ENCODE data around the gene FAM222A.

The FAM222A gene

DNA sequence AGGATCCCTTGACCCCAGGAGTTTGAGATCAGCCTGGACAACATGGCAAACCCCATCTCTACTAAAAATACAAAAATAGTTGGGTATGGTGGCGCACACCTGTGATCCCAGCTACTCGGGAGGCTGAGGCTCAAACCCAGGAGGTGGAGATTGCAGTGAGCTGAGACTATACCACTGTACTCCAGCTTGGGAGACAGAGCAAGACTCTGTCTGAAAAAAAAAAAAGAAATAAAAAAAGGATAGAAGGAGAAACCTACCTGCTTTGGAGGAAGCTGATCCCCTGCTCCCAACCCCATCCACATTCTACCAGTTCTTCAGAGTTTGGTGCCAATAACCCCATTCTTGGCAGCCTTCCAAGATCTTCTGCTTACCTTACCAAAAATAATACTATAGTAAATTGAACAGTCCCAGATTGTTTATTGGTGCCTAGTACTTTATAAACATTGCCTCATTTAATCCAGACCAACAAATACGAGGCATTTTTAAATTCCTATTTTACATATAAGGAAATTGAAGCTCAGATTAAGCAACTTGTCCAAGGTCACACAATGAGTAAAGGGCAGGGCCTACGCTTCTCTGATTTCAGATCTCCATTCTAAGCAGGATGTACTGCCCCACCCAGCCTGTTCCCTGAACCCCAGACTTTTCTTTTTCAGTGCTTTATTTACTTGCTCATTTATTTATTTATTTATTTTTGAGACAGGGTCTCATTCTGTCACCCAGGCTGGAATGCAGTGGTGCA is 33.2 kb upstream of the FAM222A start:
- no CpG with 5 or more reads among the region's 4 CpGs for WGBS (ENCODE audit: extremely low coverage, insufficient coverage, low lambda C conversion rate)
- Histone ChIP-seq H3K23ac (ENCODE audit: low read length) (no peak overlapping the region), H3K79me2 (ENCODE audit: control insufficient read depth, insufficient read depth, low read length) (no peaks in the 10 kb centered on the region), H2AK5ac (ENCODE audit: low read length) (no peak overlapping the region), H3K18ac (ENCODE audit: low read length) (no peak overlapping the region), H2BK5ac (ENCODE audit: low read length) (no peak overlapping the region), H3K36me3 (ENCODE audit: control insufficient read depth, insufficient read depth, low read length) (no peaks in the 10 kb centered on the region), H4K8ac (ENCODE audit: low read depth, low read length) (no peak overlapping the region), H3K4ac (ENCODE audit: low read depth, low read length) (no peak overlapping the region), H3K4me3 (ENCODE audit: low read length) (no peak overlapping the region), H2BK15ac (replicated peaks; ENCODE audit: low read depth) (no peak overlapping the region), H2BK120ac (ENCODE audit: low read depth, low read length) (no peak overlapping the region), H3K9ac (ENCODE audit: low read length) (no peak overlapping the region), H3K27me3 (ENCODE audit: insufficient read depth, low read length, poor library complexity) (no peaks in the 10 kb centered on the region), H3K79me1 (ENCODE audit: low read length) (no peaks in the 10 kb centered on the region), H3K27ac (ENCODE audit: low read depth, low read length) (no peak overlapping the region), H4K5ac (ENCODE audit: low read length) (no peak overlapping the region), H3K4me2 (ENCODE audit: low read length) (no peak overlapping the region), H3K4me1 (ENCODE audit: control insufficient read depth, low read depth, low read length) (peaks cover 7% of the 10 kb centered on the region), H3K56ac (ENCODE audit: low read length) (no peak overlapping the region)
- DNase-seq = no peak

DNA sequence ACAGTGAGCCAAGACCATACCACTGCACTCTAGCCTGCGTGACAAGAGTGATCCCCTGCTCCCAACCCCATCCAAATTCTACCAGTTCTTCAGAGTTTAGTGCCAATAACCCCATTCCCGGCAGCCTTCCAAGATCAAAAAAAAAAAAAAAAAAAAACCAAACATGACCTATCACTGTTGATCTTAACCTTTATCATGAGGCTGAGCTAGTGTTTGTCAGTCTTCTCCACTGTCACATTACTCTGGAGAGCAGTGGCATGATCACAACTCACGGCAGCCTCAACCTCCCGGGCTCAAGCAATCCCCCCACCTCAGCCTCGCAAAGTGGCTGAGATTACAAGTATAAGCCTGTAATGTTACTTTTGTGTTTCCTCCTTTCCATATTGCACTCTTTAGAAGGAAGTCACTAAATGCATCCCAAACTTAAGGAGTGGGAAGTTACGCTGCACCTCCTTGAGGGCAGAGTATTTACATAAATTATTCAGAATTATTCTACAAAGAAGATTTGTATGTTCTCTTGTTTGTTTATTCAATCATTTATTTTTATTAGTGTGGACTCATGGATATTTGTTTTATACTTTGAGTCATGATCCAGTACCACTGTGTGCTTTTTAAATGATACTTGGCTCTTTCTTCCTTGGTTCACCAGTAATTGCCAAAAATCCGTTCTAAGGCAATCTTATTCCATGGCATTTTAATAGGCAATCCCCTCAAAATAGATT is 31.5 kb upstream of the FAM222A start:
- no peak overlapping the region for H3K4me3 ChIP-seq (ENCODE audit: low read length)
- H3K27ac ChIP-seq (ENCODE audit: low read depth, low read length) = no peak overlapping the region
- no peak overlapping the region for H3K4me2 ChIP-seq (ENCODE audit: low read length)
- H3K23ac ChIP-seq (ENCODE audit: low read length) = no peak overlapping the region
- no peaks in the 10 kb centered on the region for H3K79me1 ChIP-seq (ENCODE audit: low read length)
- H2BK120ac ChIP-seq (ENCODE audit: low read depth, low read length) = no peak overlapping the region
- H3K4me1 ChIP-seq (ENCODE audit: control insufficient read depth, low read depth, low read length) = peaks cover 7% of the 10 kb centered on the region
- no peak overlapping the region for H2AK5ac ChIP-seq (ENCODE audit: low read length)
- H3K18ac ChIP-seq (ENCODE audit: low read length) = no peak overlapping the region
- no peaks in the 10 kb centered on the region for H3K36me3 ChIP-seq (ENCODE audit: control insufficient read depth, insufficient read depth, low read length)
- no peaks in the 10 kb centered on the region for H3K27me3 ChIP-seq (ENCODE audit: insufficient read depth, low read length, poor library complexity)
- no peak overlapping the region for H4K5ac ChIP-seq (ENCODE audit: low read length)
- no peak overlapping the region for H2BK15ac ChIP-seq (replicated peaks; ENCODE audit: low read depth)
- H3K4ac ChIP-seq (ENCODE audit: low read depth, low read length) = no peak overlapping the region
- no peak overlapping the region for H3K9ac ChIP-seq (ENCODE audit: low read length)
- H2BK5ac ChIP-seq (ENCODE audit: low read length) = no peak overlapping the region
- no peaks in the 10 kb centered on the region for H3K79me2 ChIP-seq (ENCODE audit: control insufficient read depth, insufficient read depth, low read length)
- WGBS (ENCODE audit: extremely low coverage, insufficient coverage, low lambda C conversion rate) = no CpG with 5 or more reads among the region's 7 CpGs
- DNase-seq = no peak
- H3K56ac ChIP-seq (ENCODE audit: low read length) = no peak overlapping the region
- no peak overlapping the region for H4K8ac ChIP-seq (ENCODE audit: low read depth, low read length)

DNA sequence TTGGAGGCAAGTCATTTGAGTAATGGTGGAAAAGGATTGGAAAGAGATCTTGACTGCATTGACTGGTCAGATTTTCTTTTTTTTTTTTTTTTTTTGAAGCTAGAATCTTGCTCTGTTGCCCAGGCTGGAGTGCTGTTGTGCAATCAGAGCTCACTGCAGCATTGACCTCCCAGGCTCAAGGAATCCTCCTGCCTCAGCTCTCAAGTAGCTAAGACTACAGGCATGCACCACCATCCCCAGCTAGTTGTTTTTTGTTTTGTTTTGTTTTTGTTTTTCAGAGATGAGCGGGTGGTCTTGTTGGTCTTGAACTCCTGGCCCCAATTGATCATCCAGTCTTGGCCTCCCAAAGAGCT is 30.9 kb upstream of the FAM222A start:
- no peak overlapping the region for H3K9ac ChIP-seq (ENCODE audit: low read length)
- no peak overlapping the region for H2BK120ac ChIP-seq (ENCODE audit: low read depth, low read length)
- no peak overlapping the region for H3K27ac ChIP-seq (ENCODE audit: low read depth, low read length)
- WGBS (ENCODE audit: extremely low coverage, insufficient coverage, low lambda C conversion rate) = no CpG with 5 or more reads among the region's 1 CpG
- H2BK5ac ChIP-seq (ENCODE audit: low read length) = no peak overlapping the region
- no peak overlapping the region for H3K18ac ChIP-seq (ENCODE audit: low read length)
- no peak overlapping the region for H3K4me3 ChIP-seq (ENCODE audit: low read length)
- no peak overlapping the region for H4K5ac ChIP-seq (ENCODE audit: low read length)
- H3K4ac ChIP-seq (ENCODE audit: low read depth, low read length) = no peak overlapping the region
- H3K56ac ChIP-seq (ENCODE audit: low read length) = no peak overlapping the region
- no peak overlapping the region for H2AK5ac ChIP-seq (ENCODE audit: low read length)
- no peaks in the 10 kb centered on the region for H3K27me3 ChIP-seq (ENCODE audit: insufficient read depth, low read length, poor library complexity)
- H3K36me3 ChIP-seq (ENCODE audit: control insufficient read depth, insufficient read depth, low read length) = no peaks in the 10 kb centered on the region
- no peak overlapping the region for H3K4me2 ChIP-seq (ENCODE audit: low read length)
- no peaks in the 10 kb centered on the region for H3K79me1 ChIP-seq (ENCODE audit: low read length)
- no peak overlapping the region for H4K8ac ChIP-seq (ENCODE audit: low read depth, low read length)
- DNase-seq = no peak
- H3K4me1 ChIP-seq (ENCODE audit: control insufficient read depth, low read depth, low read length) = peaks cover 7% of the 10 kb centered on the region
- no peak overlapping the region for H2BK15ac ChIP-seq (replicated peaks; ENCODE audit: low read depth)
- no peak overlapping the region for H3K23ac ChIP-seq (ENCODE audit: low read length)
- H3K79me2 ChIP-seq (ENCODE audit: control insufficient read depth, insufficient read depth, low read length) = no peaks in the 10 kb centered on the region

DNA sequence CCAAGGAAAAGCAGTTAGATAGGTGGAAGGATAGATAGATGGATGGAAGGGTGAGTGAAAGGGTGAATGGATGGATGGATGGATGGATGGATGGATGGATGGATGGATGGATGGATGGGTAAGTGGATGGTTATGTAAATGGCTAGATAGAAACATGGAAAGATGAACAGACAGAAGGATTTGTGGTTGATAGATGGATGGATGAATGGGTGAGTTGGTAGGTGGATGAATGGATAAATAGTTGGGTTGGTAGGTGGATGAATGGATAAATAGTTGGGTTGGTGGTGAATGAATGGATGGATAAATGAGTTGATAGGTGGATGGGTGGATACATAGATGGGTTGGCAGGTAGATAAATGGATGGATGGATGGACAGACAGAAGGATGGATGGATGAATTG is 30.3 kb upstream of the FAM222A start:
- Histone ChIP-seq H3K36me3 (ENCODE audit: control insufficient read depth, insufficient read depth, low read length) (no peaks in the 10 kb centered on the region), H3K4me2 (ENCODE audit: low read length) (no peak overlapping the region), H3K79me2 (ENCODE audit: control insufficient read depth, insufficient read depth, low read length) (no peaks in the 10 kb centered on the region), H2AK5ac (ENCODE audit: low read length) (no peak overlapping the region), H4K5ac (ENCODE audit: low read length) (no peak overlapping the region), H3K79me1 (ENCODE audit: low read length) (no peaks in the 10 kb centered on the region), H3K9ac (ENCODE audit: low read length) (no peak overlapping the region), H3K27me3 (ENCODE audit: insufficient read depth, low read length, poor library complexity) (no peaks in the 10 kb centered on the region), H3K4me1 (ENCODE audit: control insufficient read depth, low read depth, low read length) (peaks cover 4% of the 10 kb centered on the region), H3K23ac (ENCODE audit: low read length) (no peak overlapping the region), H3K56ac (ENCODE audit: low read length) (no peak overlapping the region), H3K4ac (ENCODE audit: low read depth, low read length) (no peak overlapping the region), H4K8ac (ENCODE audit: low read depth, low read length) (no peak overlapping the region), H3K4me3 (ENCODE audit: low read length) (no peak overlapping the region), H2BK15ac (replicated peaks; ENCODE audit: low read depth) (no peak overlapping the region), H2BK5ac (ENCODE audit: low read length) (no peak overlapping the region), H3K27ac (ENCODE audit: low read depth, low read length) (no peak overlapping the region), H2BK120ac (ENCODE audit: low read depth, low read length) (no peak overlapping the region), H3K18ac (ENCODE audit: low read length) (no peak overlapping the region)
- no peak for DNase-seq

DNA sequence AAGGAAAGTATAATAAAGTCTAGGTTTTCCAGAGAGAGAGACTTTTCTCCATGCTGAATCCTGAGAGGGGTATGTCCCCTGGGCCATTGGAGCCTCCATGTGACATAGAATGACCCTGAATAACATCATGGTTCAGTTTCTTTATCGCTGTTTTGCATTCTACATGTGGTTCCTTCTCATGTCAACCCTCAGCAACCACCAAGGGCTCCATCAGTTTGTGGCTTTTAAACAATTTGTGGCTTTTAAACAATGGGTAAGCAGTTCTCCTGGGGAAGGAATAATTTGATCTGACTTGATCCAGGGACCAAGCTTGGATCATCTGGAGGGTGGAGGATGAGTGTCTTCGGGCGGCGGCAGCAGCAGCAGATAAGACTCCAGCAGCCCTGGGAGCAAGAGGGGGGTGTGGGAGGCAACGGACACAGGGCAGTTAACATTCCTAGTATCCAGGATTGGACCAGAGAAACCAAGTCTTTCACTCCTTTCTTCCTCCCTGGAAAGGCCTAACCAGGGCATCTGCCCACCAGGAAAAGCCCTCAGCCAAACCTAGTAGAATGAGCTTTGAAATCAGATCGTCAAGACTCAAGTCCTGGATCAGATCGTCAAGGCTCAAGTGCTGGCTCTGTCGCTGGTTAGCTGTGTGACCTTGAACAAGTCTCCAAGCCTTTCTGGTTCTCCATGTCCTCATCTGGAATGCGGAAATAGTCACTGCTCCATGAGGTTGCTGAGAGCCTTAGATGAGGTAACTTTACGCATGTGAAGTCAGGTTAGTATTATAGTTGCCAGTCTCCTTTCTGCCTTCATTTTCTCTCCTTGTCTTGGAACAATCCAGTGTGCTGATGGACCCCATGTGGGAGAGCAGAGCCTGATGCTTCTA is 27.8 kb upstream of the FAM222A start:
- Histone ChIP-seq H3K79me1 (ENCODE audit: low read length) (no peaks in the 10 kb centered on the region), H2BK120ac (ENCODE audit: low read depth, low read length) (no peak overlapping the region), H3K56ac (ENCODE audit: low read length) (no peak overlapping the region), H3K9ac (ENCODE audit: low read length) (no peak overlapping the region), H3K4me3 (ENCODE audit: low read length) (no peak overlapping the region), H2AK5ac (ENCODE audit: low read length) (no peak overlapping the region), H3K4ac (ENCODE audit: low read depth, low read length) (no peak overlapping the region), H3K27me3 (ENCODE audit: insufficient read depth, low read length, poor library complexity) (no peaks in the 10 kb centered on the region), H4K5ac (ENCODE audit: low read length) (no peak overlapping the region), H3K79me2 (ENCODE audit: control insufficient read depth, insufficient read depth, low read length) (no peaks in the 10 kb centered on the region), H3K23ac (ENCODE audit: low read length) (no peak overlapping the region), H3K4me1 (ENCODE audit: control insufficient read depth, low read depth, low read length) (no peaks in the 10 kb centered on the region), H3K4me2 (ENCODE audit: low read length) (no peak overlapping the region), H3K36me3 (ENCODE audit: control insufficient read depth, insufficient read depth, low read length) (no peaks in the 10 kb centered on the region), H4K8ac (ENCODE audit: low read depth, low read length) (no peak overlapping the region), H3K18ac (ENCODE audit: low read length) (no peak overlapping the region), H3K27ac (ENCODE audit: low read depth, low read length) (no peak overlapping the region), H2BK15ac (replicated peaks; ENCODE audit: low read depth) (no peak overlapping the region), H2BK5ac (ENCODE audit: low read length) (no peak overlapping the region)
- no peak for DNase-seq
- WGBS (ENCODE audit: extremely low coverage, insufficient coverage, low lambda C conversion rate) = no CpG with 5 or more reads among the region's 10 CpGs

All from mesendoderm (in vitro differentiated cells).